Esophagus squamous epithelium (tissue), 5 donors: ENCODE measurements around the gene LELP1. TPM values are rescaled to one million over a fixed set of nuclear protein-coding genes. Genes with fewer than 3 reads are reported as not detected.
"Not testable (repeated sequence)": the region's sequence is repeated elsewhere in the genome, so short reads cannot be mapped to it uniquely, and the experiment has no call there.

Experiments used
- DNase-seq: peaks from one replicate; lab custom pipeline; 2025; lab: John Stamatoyannopoulos, UW
- H3K27ac ChIP-seq, 4 donors: fragments of 200-600 bp; sonication (generic); one replicate each; pipeline ENCODE4 v1.5.1; 2016 to 2019; ENCODE audit warnings: mild to moderate bottlenecking in 1 of 4
- H3K27me3 ChIP-seq, 4 donors: fragments of 200-600 bp; sonication (generic); 1 replicate in 3 of 4; 2 replicates in 1 of 4; pipeline versions ENCODE4 v1.5.1 to v1.6.0; 2017 to 2021; ENCODE audit warnings: antibody characterized with exemption in 1 of 4
- H3K36me3 ChIP-seq, 3 donors: fragments of 200-600 bp; sonication (generic); one replicate each; pipeline ENCODE4 v1.5.1; 2016 to 2019
- H3K4me1 ChIP-seq, 3 donors: fragments of 200-600 bp; sonication (generic); one replicate each; pipeline ENCODE4 v1.5.1; 2017 to 2019
- H3K4me3 ChIP-seq, 4 donors: fragments of 200-600 bp; sonication (generic); 1 replicate in 3 of 4; 2 replicates in 1 of 4; pipeline ENCODE4 v1.5.1; 2016 to 2019; ENCODE audit warnings: mild to moderate bottlenecking in 2 of 4, moderate library complexity in 1 of 4
- H3K9me3 ChIP-seq, 3 donors: fragments of 200-600 bp; sonication (generic); one replicate each; pipeline ENCODE4 v1.5.1; 2016 to 2019
- CTCF ChIP-seq, 6 experiments: fragments of 450-650 bp in 4 of 6; fragments of 200-600 bp in 2 of 6; sonication (generic) in 2 of 6; IDR thresholded peaks; one replicate each; pipeline ENCODE4 v1.5.1; 2016 to 2019; ENCODE audit warnings: antibody characterized with exemption in 6 of 6, mild to moderate bottlenecking in 4 of 6, moderate library complexity in 4 of 6
- POLR2A ChIP-seq, 4 donors: fragments of 450-650 bp; IDR thresholded peaks; one replicate each; pipeline ENCODE4 v1.6.1; 2017; ENCODE audit warnings: antibody characterized with exemption in 4 of 4, mild to moderate bottlenecking in 4 of 4, moderate library complexity in 3 of 4
- WGBS, 2 donors: methylation state at CpG; one replicate each; pipeline ENCODE4 v1.1.5; 2018; 5-methylcytosine and 5-hydroxymethylcytosine counted together
- intact Hi-C: fragments of 100-400 bp; cut with DNase I; formaldehyde crosslinking; loops from one replicate; pipeline ENCODE4 v1.15.0; 2022
- total RNA-seq, 4 donors: library from RNA; depleted of rRNA; stranded (reverse); fragments of >200 nt; gene quantifications; one replicate each; pipeline ENCODE4 v1.1.0, GENCODE V29; 2016
- donor health status: DM: yes; HTN: yes; CAD: no.

Gene LELP1
- total RNA-seq, 4 donors from 2014 or later = not detected

- not testable (repeated sequence) for H3K27me3 ChIP-seq, H3K4me3 ChIP-seq, H3K4me1 ChIP-seq, DNase-seq, H3K27ac ChIP-seq, H3K36me3 ChIP-seq, H3K9me3 ChIP-seq
- intact Hi-C loops = loop anchor here (10.0 kb wide), 1 partner anchor 568 kb away; no protein-coding TSS in a partner anchor
- WGBS, 2 donors = 45 to 48% methylated on average over 14 to 15 of the region's 16 CpGs
- peak; percentile 31 to 84 (median 73) for TF ChIP-seq CTCF (IDR thresholded peaks at IDR 0.05)
These were observed 20.0 kb downstream of the LELP1 start for GRCh38 chr1:153223040-153223891.

- TF ChIP-seq CTCF (IDR thresholded peaks at IDR 0.05) (no peak), POLR2A (IDR thresholded peaks at IDR 0.05) (no peak)
- Histone ChIP-seq H3K27ac (no peak overlapping the region), H3K4me3 (no peak overlapping the region), H3K27me3 (peaks cover 0 to 7% (median 0%) of the 10 kb centered on the region in 4 donors), H3K9me3 (no peaks in the 10 kb centered on the region), H3K4me1 (peaks cover 0 to 27% (median 11%) of the 10 kb centered on the region in 3 donors), H3K36me3 (no peaks in the 10 kb centered on the region)
- 74 to 83% methylated on average over 2 of the region's 2 CpGs for WGBS, 2 donors
- intact Hi-C loops = loop anchor here (10.0 kb wide), 1 partner anchor 573 kb away; no protein-coding TSS in a partner anchor
- no peak for DNase-seq
These were observed 24.6 kb downstream of the LELP1 start for GRCh38 chr1:153227810-153228209.

- intact Hi-C loops = loop anchor here (10.0 kb wide), 1 partner anchor 574 kb away; no protein-coding TSS in a partner anchor
- H3K9me3 ChIP-seq = no peaks in the 10 kb centered on the region
- H3K4me3 ChIP-seq = no peak overlapping the region
- 80 to 100% methylated on average over 1 of the region's 1 CpG for WGBS, 2 donors
- no peak for DNase-seq
- H3K36me3 ChIP-seq = no peaks in the 10 kb centered on the region
- H3K27me3 ChIP-seq = peaks cover 0 to 7% (median 0%) of the 10 kb centered on the region in 4 donors
- TF ChIP-seq POLR2A (IDR thresholded peaks at IDR 0.05) (no peak), CTCF (IDR thresholded peaks at IDR 0.05) (no peak)
- H3K27ac ChIP-seq = no peak overlapping the region
- H3K4me1 ChIP-seq = peaks cover 0 to 30% (median 11%) of the 10 kb centered on the region in 3 donors
These were observed 25.3 kb downstream of the LELP1 start for GRCh38 chr1:153228491-153228890.

GRCh38 chr1:153229076-153229829 lies 26.0 kb downstream of the LELP1 start:
- H3K36me3 ChIP-seq, H3K4me3 ChIP-seq, DNase-seq, H3K27me3 ChIP-seq, H3K9me3 ChIP-seq, H3K27ac ChIP-seq: not testable (repeated sequence)
- TF ChIP-seq CTCF (IDR thresholded peaks at IDR 0.05) = peak in 3 of 6 experiments; percentile 29 to 40 (median 32)
- 61 to 66% methylated on average over 8 to 9 of the region's 12 CpGs for WGBS, 2 donors
- peaks cover 0 to 31% (median 11%) of the 10 kb centered on the region in 3 donors for H3K4me1 ChIP-seq
- intact Hi-C loops = loop anchor here (10.0 kb wide), 1 partner anchor 574 kb away; no protein-coding TSS in a partner anchor
